Peyer's patch (tissue), 4 donors: ENCODE measurements around the gene HMOX1.
"Not testable (repeated sequence)": the region's sequence is repeated elsewhere in the genome, so short reads cannot be mapped to it uniquely, and the experiment has no call there.

Experiments used
- CTCF ChIP-seq, 6 experiments: fragments of 450-650 bp in 4 of 6; fragments of 200-600 bp in 2 of 6; sonication (generic) in 1 of 6; IDR thresholded peaks; one replicate each; pipeline ENCODE4 v1.5.1; 2017 to 2019; ENCODE audit warnings: antibody characterized with exemption in 6 of 6, mild to moderate bottlenecking in 3 of 6, moderate library complexity in 1 of 6
- POLR2A ChIP-seq, 2 donors: fragments of 450-650 bp; IDR thresholded peaks; one replicate each; pipeline ENCODE4 v1.5.1; 2017; ENCODE audit warnings: antibody characterized with exemption in 2 of 2, mild to moderate bottlenecking in 2 of 2, moderate library complexity in 2 of 2

GRCh38 chr22:35396622-35397021 lies 15.7 kb downstream of the HMOX1 start:
- not testable (repeated sequence) for TF ChIP-seq CTCF, POLR2A (IDR thresholded peaks at IDR 0.05)
